HG02870 (cell line): ENCODE data around the gene USP36.
"Not testable (repeated sequence)": the region's sequence is repeated elsewhere in the genome, so short reads cannot be mapped to it uniquely, and the experiment has no call there.

Experiments used
- ATAC-seq: cut with Tn5 transposase; IDR thresholded peaks from one replicate; pipeline ENCODE4 v1.9.1; 2021; ENCODE audit warnings: mild to moderate bottlenecking, moderate library complexity; ENCODE audit not compliant: unreplicated experiment

The USP36 gene

GRCh38 chr17:78873519-78874340 lies 33.1 kb upstream of the USP36 start:
- no peak for ATAC-seq

GRCh38 chr17:78872486-78872885 lies 31.9 kb upstream of the USP36 start:
- ATAC-seq = no peak

- no peak for ATAC-seq
These were observed 30.0 kb upstream of the USP36 start for GRCh38 chr17:78870621-78871020.

DNA sequence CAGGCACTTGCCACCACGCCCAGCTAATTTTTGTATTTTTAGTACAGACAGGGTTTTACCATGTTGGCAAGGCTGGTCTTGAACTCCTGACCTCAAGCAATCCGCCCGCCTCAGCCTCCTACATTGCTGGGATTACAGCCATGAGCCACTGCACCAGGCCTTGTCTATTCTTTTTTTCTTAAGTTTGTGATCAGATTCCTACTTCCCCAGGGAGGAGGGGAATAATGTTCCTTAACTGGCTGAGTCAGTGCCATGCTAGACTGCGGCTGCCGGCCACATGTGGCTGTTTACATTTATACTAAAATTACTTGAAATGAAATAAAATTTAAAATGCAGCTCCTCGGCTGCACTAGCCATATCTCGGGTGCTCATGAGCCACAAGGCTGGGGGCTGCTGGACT lies 27.8 kb upstream of the USP36 start:
- no peak for ATAC-seq

GRCh38 chr17:78867046-78867445 lies 26.4 kb upstream of the USP36 start:
- not testable (repeated sequence) for ATAC-seq

DNA sequence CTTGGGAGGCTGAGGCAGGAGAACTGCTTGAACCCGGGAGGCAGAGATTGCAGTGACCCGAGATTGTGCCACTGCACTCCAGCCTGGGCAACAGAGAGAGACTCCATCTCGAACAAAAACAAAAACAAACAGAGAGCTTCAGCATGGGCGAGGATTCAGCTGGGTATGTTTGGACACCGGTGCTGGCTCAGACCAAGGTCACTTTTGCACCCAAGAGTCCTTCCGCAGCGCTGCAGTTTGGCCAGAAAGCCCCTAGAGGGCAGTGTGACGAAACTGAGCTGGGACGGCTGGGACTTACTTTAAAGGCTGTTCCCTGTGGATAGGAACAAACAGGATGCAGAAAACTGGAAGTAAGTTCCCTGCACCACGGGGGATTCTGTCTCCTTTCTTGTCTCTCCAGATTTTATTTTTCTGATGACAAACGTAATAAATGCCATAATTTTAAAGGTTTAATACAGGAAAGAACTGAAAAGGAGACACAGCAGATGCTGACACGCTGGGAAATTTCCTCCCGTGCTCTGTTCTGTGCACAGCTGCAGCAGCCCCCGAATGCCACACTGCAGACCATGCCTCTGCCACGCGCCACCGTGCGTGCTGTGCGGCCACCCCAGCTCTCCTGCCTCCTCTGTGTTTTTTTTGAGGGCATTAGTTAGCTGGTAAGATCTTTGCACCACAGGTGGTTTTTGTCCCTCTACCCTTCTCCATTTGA lies 25.2 kb upstream of the USP36 start:
- ATAC-seq = no peak

DNA sequence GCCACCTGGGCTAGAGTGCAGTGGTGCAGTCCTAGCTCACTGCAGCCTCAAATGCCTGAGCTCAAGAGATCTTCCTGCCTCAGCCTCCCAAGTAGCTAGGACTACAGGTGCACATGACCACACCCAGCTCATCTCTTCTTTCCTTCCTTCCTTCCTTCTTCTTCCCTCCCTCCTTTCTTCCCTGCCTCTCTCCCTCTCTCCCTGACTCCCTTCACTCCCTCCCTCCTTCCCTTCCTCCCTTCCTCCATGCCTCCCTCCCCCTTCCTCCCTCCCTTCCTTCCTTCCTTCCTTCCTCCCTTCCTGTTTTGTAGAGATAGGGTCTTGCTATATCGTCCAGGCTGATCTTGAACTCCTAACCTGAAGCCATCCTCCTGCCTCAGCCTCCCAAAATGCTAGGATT lies 23.5 kb upstream of the USP36 start:
- ATAC-seq = no peak

GRCh38 chr17:78862073-78863023 lies 21.7 kb upstream of the USP36 start:
- no peak for ATAC-seq

GRCh38 chr17:78861229-78861628 lies 20.6 kb upstream of the USP36 start:
- no peak for ATAC-seq

DNA sequence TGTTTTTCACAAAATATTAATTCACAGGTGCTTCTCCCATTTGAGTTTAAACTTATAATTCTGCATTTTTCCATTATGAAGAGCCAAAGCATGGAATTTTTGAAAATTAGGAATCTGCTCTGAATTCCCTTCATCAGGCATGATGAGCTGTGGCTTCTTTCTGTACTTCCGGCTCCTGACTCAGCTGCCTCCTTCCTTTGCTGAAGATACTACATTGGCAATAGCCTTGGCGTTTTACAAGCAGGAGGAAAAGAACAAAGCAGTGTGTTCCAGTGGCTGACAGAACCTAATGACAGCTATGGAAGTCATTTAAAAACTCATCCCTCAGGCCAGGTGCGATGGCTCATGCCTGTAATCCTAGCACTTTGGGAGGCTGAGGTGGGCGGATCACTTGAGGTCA lies 18.4 kb upstream of the USP36 start:
- ATAC-seq = no peak

DNA sequence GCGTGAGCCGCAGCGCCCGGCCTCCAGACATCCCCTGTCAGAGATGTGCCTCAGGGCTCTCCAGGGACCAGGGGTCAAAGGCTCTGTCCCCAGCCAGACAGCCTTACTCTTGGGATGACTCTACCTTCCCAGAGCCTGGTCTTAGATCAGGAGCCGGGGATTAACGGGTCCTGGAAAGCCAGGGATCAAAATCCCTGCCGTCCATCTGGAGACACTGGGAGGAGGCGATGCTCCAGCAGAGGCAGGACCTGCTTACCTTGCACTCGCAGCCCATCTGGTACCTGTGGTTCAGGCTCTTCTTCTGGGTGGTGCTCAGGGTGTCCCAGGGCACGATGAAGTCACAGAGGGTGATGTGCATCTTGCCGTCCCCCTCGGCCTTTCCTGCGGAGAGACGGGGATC lies 16.7 kb upstream of the USP36 start:
- ATAC-seq = no peak

- ATAC-seq = no peak
These were observed 15.0 kb upstream of the USP36 start for GRCh38 chr17:78855561-78856165.

DNA sequence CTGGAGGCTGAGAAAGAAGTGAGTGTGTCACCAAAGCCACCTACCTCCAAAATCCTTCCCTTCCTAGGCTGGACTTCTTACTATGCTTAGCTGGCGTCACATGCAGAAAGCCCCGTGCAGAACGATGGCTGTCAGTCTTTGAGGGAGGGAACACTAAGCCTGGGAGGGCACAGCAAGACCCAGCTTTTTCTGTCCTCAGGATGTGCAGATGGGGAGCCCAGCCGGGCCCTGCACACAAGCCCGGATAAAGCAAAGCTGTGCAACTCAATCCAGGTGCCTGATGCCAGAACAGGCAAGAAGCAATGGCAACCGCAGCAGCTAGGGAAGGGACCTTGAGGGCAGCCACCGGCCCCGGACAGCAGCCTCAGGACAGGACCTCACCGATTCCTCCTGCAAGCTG lies 13.9 kb upstream of the USP36 start:
- no peak for ATAC-seq

GRCh38 chr17:78853926-78854394 lies 13.3 kb upstream of the USP36 start:
- ATAC-seq = no peak

GRCh38 chr17:78852709-78853121 lies 12.1 kb upstream of the USP36 start:
- ATAC-seq = no peak

- no peak for ATAC-seq
These were observed 8.4 kb upstream of the USP36 start for GRCh38 chr17:78849026-78849425.

DNA sequence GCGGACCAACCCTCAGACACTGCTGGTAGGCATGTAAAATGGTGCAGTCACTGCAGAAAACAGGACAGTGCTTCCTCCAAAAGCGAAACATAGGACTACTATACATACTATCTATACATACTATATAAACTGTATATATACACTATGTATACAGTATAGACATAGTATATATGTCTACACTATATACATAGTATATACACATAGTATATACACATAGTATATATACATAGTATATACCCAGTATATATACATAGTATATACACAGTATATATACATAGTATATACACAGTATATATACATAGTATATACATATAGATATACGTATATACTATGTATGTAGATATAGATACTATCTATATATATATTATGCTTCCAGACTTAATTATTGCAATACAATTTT lies 6.4 kb upstream of the USP36 start:
- ATAC-seq = no peak

- no peak for ATAC-seq
These were observed 3.8 kb upstream of the USP36 start for GRCh38 chr17:78844301-78845005.

- no peak for ATAC-seq
These were observed 2.4 kb upstream of the USP36 start for GRCh38 chr17:78842881-78843565.

DNA sequence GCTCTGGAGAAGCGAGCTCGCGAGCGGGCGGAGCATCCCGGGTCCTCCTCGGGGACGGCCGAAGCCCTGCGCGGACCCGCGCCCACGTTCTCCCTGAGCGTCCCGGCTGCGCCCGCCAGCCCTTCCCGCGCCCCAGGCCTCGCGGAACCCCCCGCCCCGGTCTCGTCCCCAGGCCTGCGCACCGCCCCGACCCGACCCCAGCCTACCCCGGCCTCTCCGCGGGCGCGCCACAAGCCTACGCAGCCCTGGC lies 159 bp downstream of the USP36 start:
- ATAC-seq = no peak
